ENCODE measurements around the gene RELB.

RELB gene

DNA sequence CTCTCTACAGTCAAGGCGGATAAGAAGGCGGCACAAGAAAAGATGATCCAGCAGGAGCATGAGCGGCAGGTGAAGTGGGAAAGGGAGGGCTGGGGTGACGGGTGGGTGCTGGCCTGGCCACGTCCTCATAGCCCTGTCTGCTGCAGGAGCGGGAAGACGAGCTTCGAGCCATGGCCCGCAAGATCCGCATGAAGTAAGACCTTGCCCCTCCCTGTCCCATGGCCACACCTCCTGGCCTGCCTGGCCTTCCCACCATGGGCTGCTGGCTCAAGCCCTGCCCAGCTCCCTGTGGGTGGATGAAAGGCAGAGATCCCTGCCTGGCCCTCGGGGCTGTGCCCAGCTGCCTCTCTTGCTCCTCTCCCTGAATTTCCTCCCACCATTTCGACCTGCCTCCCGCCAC is 67.8 kb downstream of the RELB start:
- H3K4me3 ChIP-seq (ENCODE audit: low read length in 2 of 2), result no peak overlapping the region
- no peaks in the 10 kb centered on the region for H3K27me3 ChIP-seq (ENCODE audit: control insufficient read depth in 2 of 2, insufficient read depth in 2 of 2, low read length in 2 of 2)
- no peak overlapping the region for H3K9ac ChIP-seq (ENCODE audit: low read depth in 1 of 2, low read length in 2 of 2)
- H3K27ac ChIP-seq (ENCODE audit: low read depth in 2 of 2, low read length in 2 of 2), result no peak overlapping the region
- peaks cover 0 to 5% of the 10 kb centered on the region in 2 donors for H3K4me1 ChIP-seq (ENCODE audit: control insufficient read depth in 2 of 2, insufficient read depth in 2 of 2, low read length in 2 of 2)
- H3K36me3 ChIP-seq (ENCODE audit: control insufficient read depth in 2 of 2, insufficient read depth in 2 of 2, low read length in 2 of 2), result peaks cover 50 to 56% of the 10 kb centered on the region in 2 donors
- no peaks in the 10 kb centered on the region for H3K9me3 ChIP-seq (ENCODE audit: control insufficient read depth in 2 of 2, low read length in 2 of 2)

GRCh38 chr19:45070214-45070613 is 69.0 kb downstream of the RELB start:
- Histone ChIP-seq H3K9me3 (ENCODE audit: control insufficient read depth in 2 of 2, low read length in 2 of 2) (no peaks in the 10 kb centered on the region), H3K36me3 (ENCODE audit: control insufficient read depth in 2 of 2, insufficient read depth in 2 of 2, low read length in 2 of 2) (peaks cover 43 to 52% of the 10 kb centered on the region in 2 donors), H3K27me3 (ENCODE audit: control insufficient read depth in 2 of 2, insufficient read depth in 2 of 2, low read length in 2 of 2) (no peaks in the 10 kb centered on the region), H3K27ac (ENCODE audit: low read depth in 2 of 2, low read length in 2 of 2) (no peak overlapping the region), H3K4me1 (ENCODE audit: control insufficient read depth in 2 of 2, insufficient read depth in 2 of 2, low read length in 2 of 2) (peaks cover 5 to 6% of the 10 kb centered on the region in 2 donors), H3K9ac (ENCODE audit: low read depth in 1 of 2, low read length in 2 of 2) (no peak overlapping the region), H3K4me3 (ENCODE audit: low read length in 2 of 2) (no peak overlapping the region)

GRCh38 chr19:45070861-45071544 is 69.7 kb downstream of the RELB start:
- Histone ChIP-seq H3K9ac (ENCODE audit: low read depth in 1 of 2, low read length in 2 of 2) (no peak overlapping the region), H3K4me3 (ENCODE audit: low read length in 2 of 2) (no peak overlapping the region), H3K36me3 (ENCODE audit: control insufficient read depth in 2 of 2, insufficient read depth in 2 of 2, low read length in 2 of 2) (peaks cover 39 to 45% of the 10 kb centered on the region in 2 donors), H3K9me3 (ENCODE audit: control insufficient read depth in 2 of 2, low read length in 2 of 2) (no peaks in the 10 kb centered on the region), H3K27ac (ENCODE audit: low read depth in 2 of 2, low read length in 2 of 2) (no peak overlapping the region), H3K4me1 (ENCODE audit: control insufficient read depth in 2 of 2, insufficient read depth in 2 of 2, low read length in 2 of 2) (peaks cover 6 to 7% of the 10 kb centered on the region in 2 donors), H3K27me3 (ENCODE audit: control insufficient read depth in 2 of 2, insufficient read depth in 2 of 2, low read length in 2 of 2) (no peaks in the 10 kb centered on the region)

GRCh38 chr19:45071545-45071938 is 70.3 kb downstream of the RELB start:
- Histone ChIP-seq H3K4me3 (ENCODE audit: low read length in 2 of 2) (no peak overlapping the region), H3K36me3 (ENCODE audit: control insufficient read depth in 2 of 2, insufficient read depth in 2 of 2, low read length in 2 of 2) (peaks cover 39 to 45% of the 10 kb centered on the region in 2 donors), H3K27me3 (ENCODE audit: control insufficient read depth in 2 of 2, insufficient read depth in 2 of 2, low read length in 2 of 2) (no peaks in the 10 kb centered on the region)

GRCh38 chr19:45071969-45072790 is 70.9 kb downstream of the RELB start:
- Histone ChIP-seq H3K4me1 (ENCODE audit: control insufficient read depth in 2 of 2, insufficient read depth in 2 of 2, low read length in 2 of 2) (peaks cover 15 to 17% of the 10 kb centered on the region in 2 donors), H3K4me3 (ENCODE audit: low read length in 2 of 2) (no peak overlapping the region), H3K9ac (ENCODE audit: low read depth in 1 of 2, low read length in 2 of 2) (no peak overlapping the region), H3K9me3 (ENCODE audit: control insufficient read depth in 2 of 2, low read length in 2 of 2) (no peaks in the 10 kb centered on the region), H3K27me3 (ENCODE audit: control insufficient read depth in 2 of 2, insufficient read depth in 2 of 2, low read length in 2 of 2) (no peaks in the 10 kb centered on the region), H3K27ac (ENCODE audit: low read depth in 2 of 2, low read length in 2 of 2) (no peak overlapping the region), H3K36me3 (ENCODE audit: control insufficient read depth in 2 of 2, insufficient read depth in 2 of 2, low read length in 2 of 2) (peaks cover 33 to 41% of the 10 kb centered on the region in 2 donors)

More at GRCh38 chr19:45071545-45071938, 70.3 kb downstream of the RELB start:
- H3K27ac ChIP-seq (ENCODE audit: low read depth in 2 of 2, low read length in 2 of 2), result no peak overlapping the region
- no peak overlapping the region for H3K9ac ChIP-seq (ENCODE audit: low read depth in 1 of 2, low read length in 2 of 2)
- peaks cover 9 to 11% of the 10 kb centered on the region in 2 donors for H3K4me1 ChIP-seq (ENCODE audit: control insufficient read depth in 2 of 2, insufficient read depth in 2 of 2, low read length in 2 of 2)
- no peaks in the 10 kb centered on the region for H3K9me3 ChIP-seq (ENCODE audit: control insufficient read depth in 2 of 2, low read length in 2 of 2)

GRCh38 chr19:45074744-45075300 is 73.6 kb downstream of the RELB start:
- Histone ChIP-seq H3K9me3 (ENCODE audit: control insufficient read depth in 2 of 2, low read length in 2 of 2) (no peaks in the 10 kb centered on the region), H3K27me3 (ENCODE audit: control insufficient read depth in 2 of 2, insufficient read depth in 2 of 2, low read length in 2 of 2) (no peaks in the 10 kb centered on the region), H3K36me3 (ENCODE audit: control insufficient read depth in 2 of 2, insufficient read depth in 2 of 2, low read length in 2 of 2) (peaks cover 22 to 24% of the 10 kb centered on the region in 2 donors), H3K4me1 (ENCODE audit: control insufficient read depth in 2 of 2, insufficient read depth in 2 of 2, low read length in 2 of 2) (peaks cover 25 to 28% of the 10 kb centered on the region in 2 donors), H3K9ac (ENCODE audit: low read depth in 1 of 2, low read length in 2 of 2) (peak overlapping the region in 1 of 2 donors; percentile 53), H3K27ac (ENCODE audit: low read depth in 2 of 2, low read length in 2 of 2) (peak overlapping the region; percentile 59 to 72), H3K4me3 (ENCODE audit: low read length in 2 of 2) (peak overlapping the region; percentile 49 to 65)

- Histone ChIP-seq H3K27me3 (ENCODE audit: control insufficient read depth in 2 of 2, insufficient read depth in 2 of 2, low read length in 2 of 2) (no peaks in the 10 kb centered on the region), H3K36me3 (ENCODE audit: control insufficient read depth in 2 of 2, insufficient read depth in 2 of 2, low read length in 2 of 2) (peaks cover 16 to 17% of the 10 kb centered on the region in 2 donors), H3K4me1 (ENCODE audit: control insufficient read depth in 2 of 2, insufficient read depth in 2 of 2, low read length in 2 of 2) (peaks cover 31 to 35% of the 10 kb centered on the region in 2 donors), H3K9me3 (ENCODE audit: control insufficient read depth in 2 of 2, low read length in 2 of 2) (no peaks in the 10 kb centered on the region), H3K9ac (ENCODE audit: low read depth in 1 of 2, low read length in 2 of 2) (peak overlapping the region; percentile 79 to 83), H3K27ac (ENCODE audit: low read depth in 2 of 2, low read length in 2 of 2) (peak overlapping the region; percentile 94 to 95), H3K4me3 (ENCODE audit: low read length in 2 of 2) (peak overlapping the region; percentile 77 to 87)
Observed at GRCh38 chr19:45075301-45076028, 74.2 kb downstream of the RELB start.

DNA sequence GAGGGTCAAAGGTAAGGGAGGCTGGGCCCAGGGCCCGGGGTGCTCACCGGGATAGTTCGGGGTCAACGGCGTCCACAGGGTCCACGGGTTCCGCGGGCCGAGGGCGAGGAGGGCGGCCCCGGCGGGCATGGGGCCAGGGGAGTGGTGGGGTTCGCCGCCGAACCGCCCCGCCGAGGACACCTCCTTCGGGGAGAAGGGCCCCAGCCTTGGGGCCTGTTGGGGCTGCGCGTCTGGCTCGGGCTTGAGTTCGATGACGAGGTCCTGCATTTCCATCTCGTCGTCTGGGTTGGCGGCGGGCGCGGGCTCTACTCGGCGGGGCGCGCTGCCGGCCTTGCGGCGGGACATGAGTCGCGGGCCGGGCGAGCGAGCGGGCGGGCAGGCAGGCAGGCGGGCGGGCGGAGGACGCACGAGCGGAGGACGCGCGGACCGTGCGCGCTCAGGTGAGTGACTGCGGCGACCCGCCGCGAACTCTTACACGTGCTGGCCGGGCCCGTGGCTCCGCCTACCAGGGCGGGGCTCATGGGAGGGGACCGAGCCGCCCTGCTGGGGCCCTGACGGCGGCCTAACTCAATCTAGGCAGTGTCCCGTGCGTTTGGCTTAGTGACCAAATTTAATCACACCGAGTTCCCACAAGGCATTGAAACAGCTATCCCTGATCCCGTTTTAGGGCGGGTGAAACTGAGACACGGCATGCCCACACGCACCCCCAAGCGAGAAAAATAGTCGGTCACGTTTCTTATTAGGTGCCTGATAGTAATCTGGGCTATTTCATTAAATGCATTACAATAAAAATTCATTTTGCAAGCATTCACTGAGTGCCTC is 75.0 kb downstream of the RELB start, which contains the start of gene ZNF296:
ZNF296 (minus strand) TSS at position 450 of the 822 bp plus-strand sequence; CDS start at position 345, 105 bp downstream.
- H3K4me3 ChIP-seq (ENCODE audit: low read length in 2 of 2), result peak within 1 kb of the TSS; percentile 77 to 87
- H3K9me3 ChIP-seq (ENCODE audit: control insufficient read depth in 2 of 2, low read length in 2 of 2), result no peaks in the 10 kb centered on the region
- H3K9ac ChIP-seq (ENCODE audit: low read depth in 1 of 2, low read length in 2 of 2), result peak within 1 kb of the TSS; percentile 79 to 83
- peak within 1 kb of the TSS; percentile 94 to 95 for H3K27ac ChIP-seq (ENCODE audit: low read depth in 2 of 2, low read length in 2 of 2)
- peaks cover 36 to 39% of the 10 kb centered on the region in 2 donors for H3K4me1 ChIP-seq (ENCODE audit: control insufficient read depth in 2 of 2, insufficient read depth in 2 of 2, low read length in 2 of 2)
- no peaks in the 10 kb centered on the region for H3K27me3 ChIP-seq (ENCODE audit: control insufficient read depth in 2 of 2, insufficient read depth in 2 of 2, low read length in 2 of 2)
- H3K36me3 ChIP-seq (ENCODE audit: control insufficient read depth in 2 of 2, insufficient read depth in 2 of 2, low read length in 2 of 2), result peaks cover 10 to 12% of the 10 kb centered on the region in 2 donors
